Astrocyte of the cerebellum (primary cell): ENCODE measurements around the gene GARS1.

Source experiments
- DNase-seq: peaks from one replicate; pipeline ENCODE4 v3.0.0-alpha.2; 2011; ENCODE audit warnings: low read depth
- H3K4me3 ChIP-seq: 2 replicates; pipeline ENCODE4 v1.5.1; 2011; ENCODE audit warnings: mild to moderate bottlenecking, low read depth, low read length, moderate library complexity
- CTCF ChIP-seq: IDR thresholded peaks from 2 replicates; pipeline ENCODE4 v1.5.1; 2012; ENCODE audit warnings: low read length, low read depth, moderate library complexity, mild to moderate bottlenecking; ENCODE audit errors: missing control alignments
- in situ Hi-C: cut with HindIII; loops from 2 replicates; pipeline ENCODE4 v1.10.0; 2017; ENCODE audit warnings: low sequenced_read_pairs

Gene GARS1

GRCh38 chr7:30644286-30644955, 49.7 kb downstream of the GARS1 start:
- no peak for TF ChIP-seq CTCF
- in situ Hi-C loops = no loop called here
- H3K4me3 ChIP-seq = no peak overlapping the region
- no peak for DNase-seq

GRCh38 chr7:30645661-30646060, 51.0 kb downstream of the GARS1 start:
- no peak for TF ChIP-seq CTCF
- H3K4me3 ChIP-seq = no peak overlapping the region
- in situ Hi-C loops = no loop called here
- no peak for DNase-seq

- TF ChIP-seq CTCF = no peak
- no peak for DNase-seq
- H3K4me3 ChIP-seq = no peak overlapping the region
- in situ Hi-C loops = no loop called here
Observed at GRCh38 chr7:30646154-30646553, 51.5 kb downstream of the GARS1 start.

GRCh38 chr7:30647589-30648364, 53.1 kb downstream of the GARS1 start:
- in situ Hi-C loops = no loop called here
- no peak for DNase-seq
- TF ChIP-seq CTCF = no peak
- H3K4me3 ChIP-seq = no peak overlapping the region

GRCh38 chr7:30648744-30649540, 54.3 kb downstream of the GARS1 start:
- no peak for DNase-seq
- in situ Hi-C loops = no loop called here
- TF ChIP-seq CTCF = no peak
- H3K4me3 ChIP-seq = no peak overlapping the region

GRCh38 chr7:30649717-30650420, 55.2 kb downstream of the GARS1 start:
- in situ Hi-C loops = no loop called here
- DNase-seq = no peak
- no peak for TF ChIP-seq CTCF
- no peak overlapping the region for H3K4me3 ChIP-seq
